GM20431 (cell line): ENCODE results near the gene XPA.

ENCODE experiments used
- in situ Hi-C: fragments of 300-500 bp; cut with MseI, MboI; formaldehyde crosslinking; loops from one replicate; pipeline ENCODE4 v1.15.0; 2020; ENCODE audit warnings: low sequenced_read_pairs; ENCODE audit not compliant: unreplicated experiment

XPA gene

GRCh38 chr9:97660847-97661246 is 36.3 kb downstream of the XPA start:
- in situ Hi-C loops, result no loop called here

GRCh38 chr9:97660340-97660739 is 36.8 kb downstream of the XPA start:
- in situ Hi-C loops, result no loop called here

GRCh38 chr9:97659771-97660170 is 37.4 kb downstream of the XPA start:
- in situ Hi-C loops, result no loop called here

- in situ Hi-C loops, result no loop called here
Measured at GRCh38 chr9:97658707-97659106, 38.4 kb downstream of the XPA start.

GRCh38 chr9:97651646-97652045 is 45.5 kb downstream of the XPA start:
- in situ Hi-C loops, result no loop called here

GRCh38 chr9:97647996-97648395 is 49.1 kb downstream of the XPA start:
- in situ Hi-C loops, result no loop called here

GRCh38 chr9:97645720-97646119 is 51.4 kb downstream of the XPA start:
- in situ Hi-C loops, result no loop called here

GRCh38 chr9:97640325-97640724 is 56.8 kb downstream of the XPA start:
- in situ Hi-C loops, result no loop called here

- in situ Hi-C loops, result no loop called here
Measured at GRCh38 chr9:97638666-97639065, 58.5 kb downstream of the XPA start.

GRCh38 chr9:97636903-97637302 is 60.2 kb downstream of the XPA start:
- in situ Hi-C loops, result no loop called here

GRCh38 chr9:97635026-97635425 is 62.1 kb downstream of the XPA start:
- in situ Hi-C loops, result no loop called here

GRCh38 chr9:97633859-97634490 is 63.2 kb downstream of the XPA start:
- in situ Hi-C loops, result no loop called here

- in situ Hi-C loops, result no loop called here
Measured at GRCh38 chr9:97632985-97633858, 63.9 kb downstream of the XPA start, which contains the start of the genes NCBP1 and TSTD2. Gene NCBP1, plus strand, starts transcription at chr9:97633821. Its CDS starts 61 bp downstream, at chr9:97633882. Gene TSTD2, minus strand, starts transcription at chr9:97633368. Its CDS starts 5,806 bp downstream, at chr9:97627562.

- in situ Hi-C loops, result no loop called here
Measured at GRCh38 chr9:97632248-97632984, 64.7 kb downstream of the XPA start.

- in situ Hi-C loops, result no loop called here
Measured at GRCh38 chr9:97630591-97630990, 66.5 kb downstream of the XPA start.

- in situ Hi-C loops, result no loop called here
Measured at GRCh38 chr9:97629156-97629555, 68.0 kb downstream of the XPA start.

GRCh38 chr9:97628668-97629067 is 68.5 kb downstream of the XPA start:
- in situ Hi-C loops, result no loop called here

- in situ Hi-C loops, result no loop called here
Measured at GRCh38 chr9:97627624-97628023, 69.5 kb downstream of the XPA start.

- in situ Hi-C loops, result no loop called here
Measured at GRCh38 chr9:97625620-97626019, 71.5 kb downstream of the XPA start.
